GM19025 (cell line): ENCODE data around the gene HNRNPA1L2.
"Not testable (repeated sequence)": the region's sequence is repeated elsewhere in the genome, so short reads cannot be mapped to it uniquely, and the experiment has no call there.

Source experiments
- ATAC-seq: cut with Tn5 transposase; IDR thresholded peaks from one replicate; pipeline ENCODE4 v1.9.1; 2021; ENCODE audit warnings: mild to moderate bottlenecking, low read depth, moderate library complexity; ENCODE audit not compliant: unreplicated experiment

Gene HNRNPA1L2

GRCh38 chr13:52642131-52642530 is at the start of gene HNRNPA1L2:
TSS of gene HNRNPA1L2 (plus strand) at chr13:52642431. CDS start at chr13:52642493, 62 bp downstream.
- ATAC-seq: no peak

- not testable (repeated sequence) for ATAC-seq
These were observed 49.1 kb upstream of the HNRNPA1L2 start for GRCh38 chr13:52593175-52593574.

GRCh38 chr13:52593812-52594211 is 48.4 kb upstream of the HNRNPA1L2 start:
- ATAC-seq: not testable (repeated sequence)

GRCh38 chr13:52594295-52594694 is 47.9 kb upstream of the HNRNPA1L2 start:
- ATAC-seq: not testable (repeated sequence)

GRCh38 chr13:52597676-52598075 is 44.6 kb upstream of the HNRNPA1L2 start:
- ATAC-seq: no peak

GRCh38 chr13:52599037-52599847 is 43.0 kb upstream of the HNRNPA1L2 start:
- no peak for ATAC-seq

- peak; percentile 79 for ATAC-seq
These were observed 42.2 kb upstream of the HNRNPA1L2 start for GRCh38 chr13:52599848-52600603.

- ATAC-seq: no peak
These were observed 41.6 kb upstream of the HNRNPA1L2 start for GRCh38 chr13:52600666-52601065.

GRCh38 chr13:52603316-52603715 is 38.9 kb upstream of the HNRNPA1L2 start:
- ATAC-seq: not testable (repeated sequence)

GRCh38 chr13:52606126-52606525 is 36.1 kb upstream of the HNRNPA1L2 start:
- not testable (repeated sequence) for ATAC-seq

GRCh38 chr13:52606795-52607194 is 35.4 kb upstream of the HNRNPA1L2 start:
- not testable (repeated sequence) for ATAC-seq

- ATAC-seq: not testable (repeated sequence)
These were observed 34.0 kb upstream of the HNRNPA1L2 start for GRCh38 chr13:52608184-52608583.

- not testable (repeated sequence) for ATAC-seq
These were observed 33.1 kb upstream of the HNRNPA1L2 start for GRCh38 chr13:52609013-52609606.

GRCh38 chr13:52610158-52610557 is 32.1 kb upstream of the HNRNPA1L2 start:
- ATAC-seq: not testable (repeated sequence)

GRCh38 chr13:52615134-52615801 is 27.0 kb upstream of the HNRNPA1L2 start:
- no peak for ATAC-seq

GRCh38 chr13:52615812-52616211 is 26.4 kb upstream of the HNRNPA1L2 start:
- ATAC-seq: no peak

- peak; percentile 99 for ATAC-seq
These were observed 24.9 kb upstream of the HNRNPA1L2 start for GRCh38 chr13:52617070-52618060.

GRCh38 chr13:52631083-52631690 is 11.0 kb upstream of the HNRNPA1L2 start:
- ATAC-seq: peak; percentile 69
